H7 (cell line): ENCODE measurements around the gene CLDN16. TPM values are rescaled to one million over a fixed set of nuclear protein-coding genes. Genes with fewer than 3 reads are reported as not detected.
A peak's percentile ranks its signal among the peaks of the same experiment; 100 is the strongest.

Experiments used
- DNase-seq: peaks from one replicate; pipeline ENCODE4 v3.0.0; 2012
- H3K27me3 ChIP-seq: 2 replicates; pipeline ENCODE4 v1.6.0; 2011; ENCODE audit warnings: mild to moderate bottlenecking, low read length; ENCODE audit not compliant: control insufficient read depth, insufficient read depth
- H3K36me3 ChIP-seq: replicated peaks from 2 replicates; pipeline ENCODE4 v1.5.1; 2011; ENCODE audit warnings: low read length; ENCODE audit not compliant: control insufficient read depth, insufficient read depth
- H3K4me3 ChIP-seq: 2 replicates; pipeline ENCODE4 v1.5.1; 2011; ENCODE audit warnings: low read depth, mild to moderate bottlenecking, control low read depth, low read length, moderate library complexity; ENCODE audit not compliant: insufficient read depth
- total RNA-seq: library from RNA; depleted of rRNA; stranded (reverse); fragments of >200 nt; shearing (Covaris generic); gene quantifications from 2 replicates; pipeline ENCODE4 v1.2.3, GENCODE V29; 2014

CLDN16 gene
- total RNA-seq, 1 experiment from 2014 or later: 1.6 TPM

- no peaks in the 10 kb centered on the region for H3K36me3 ChIP-seq
- DNase-seq: no peak
- no peak overlapping the region for H3K4me3 ChIP-seq
- no peaks in the 10 kb centered on the region for H3K27me3 ChIP-seq
These were observed 11.7 kb downstream of the CLDN16 start for GRCh38 chr3:190399677-190400076.

DNA sequence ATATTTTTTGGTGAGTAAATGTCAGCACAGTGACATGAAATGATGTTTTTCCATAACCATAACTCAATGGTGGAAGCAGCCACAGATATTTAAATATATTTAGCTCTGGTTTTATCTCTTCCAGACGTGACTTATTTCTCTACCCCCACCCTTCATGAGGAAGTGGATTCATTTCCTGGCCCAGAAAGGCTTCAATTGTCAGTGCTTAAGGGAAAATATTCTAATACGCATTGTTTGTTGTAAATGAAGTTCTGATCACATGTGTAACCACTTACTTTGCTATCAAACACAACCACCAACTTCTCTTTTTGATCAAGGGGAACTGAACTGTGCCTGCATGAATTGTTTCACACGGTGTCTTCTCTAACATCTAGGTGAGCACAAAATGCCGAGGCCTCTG, 14.0 kb downstream of the CLDN16 start:
- Histone ChIP-seq H3K27me3 (no peaks in the 10 kb centered on the region), H3K4me3 (no peak overlapping the region)
- DNase-seq: no peak

GRCh38 chr3:190404715-190405114, 16.8 kb downstream of the CLDN16 start:
- no peak for DNase-seq
- Histone ChIP-seq H3K36me3 (no peaks in the 10 kb centered on the region), H3K27me3 (no peaks in the 10 kb centered on the region), H3K4me3 (no peak overlapping the region)

More for the DNA sequence above, 14.0 kb downstream of the CLDN16 start:
- H3K36me3 ChIP-seq: no peaks in the 10 kb centered on the region

GRCh38 chr3:190414297-190414696, 26.3 kb downstream of the CLDN16 start:
- no peaks in the 10 kb centered on the region for H3K27me3 ChIP-seq
- no peak overlapping the region for H3K4me3 ChIP-seq
- H3K36me3 ChIP-seq: no peaks in the 10 kb centered on the region
- DNase-seq: no peak

- no peaks in the 10 kb centered on the region for H3K27me3 ChIP-seq
- no peak for DNase-seq
- no peaks in the 10 kb centered on the region for H3K36me3 ChIP-seq
- no peak overlapping the region for H3K4me3 ChIP-seq
These were observed 36.1 kb downstream of the CLDN16 start for GRCh38 chr3:190424108-190424477.

DNA sequence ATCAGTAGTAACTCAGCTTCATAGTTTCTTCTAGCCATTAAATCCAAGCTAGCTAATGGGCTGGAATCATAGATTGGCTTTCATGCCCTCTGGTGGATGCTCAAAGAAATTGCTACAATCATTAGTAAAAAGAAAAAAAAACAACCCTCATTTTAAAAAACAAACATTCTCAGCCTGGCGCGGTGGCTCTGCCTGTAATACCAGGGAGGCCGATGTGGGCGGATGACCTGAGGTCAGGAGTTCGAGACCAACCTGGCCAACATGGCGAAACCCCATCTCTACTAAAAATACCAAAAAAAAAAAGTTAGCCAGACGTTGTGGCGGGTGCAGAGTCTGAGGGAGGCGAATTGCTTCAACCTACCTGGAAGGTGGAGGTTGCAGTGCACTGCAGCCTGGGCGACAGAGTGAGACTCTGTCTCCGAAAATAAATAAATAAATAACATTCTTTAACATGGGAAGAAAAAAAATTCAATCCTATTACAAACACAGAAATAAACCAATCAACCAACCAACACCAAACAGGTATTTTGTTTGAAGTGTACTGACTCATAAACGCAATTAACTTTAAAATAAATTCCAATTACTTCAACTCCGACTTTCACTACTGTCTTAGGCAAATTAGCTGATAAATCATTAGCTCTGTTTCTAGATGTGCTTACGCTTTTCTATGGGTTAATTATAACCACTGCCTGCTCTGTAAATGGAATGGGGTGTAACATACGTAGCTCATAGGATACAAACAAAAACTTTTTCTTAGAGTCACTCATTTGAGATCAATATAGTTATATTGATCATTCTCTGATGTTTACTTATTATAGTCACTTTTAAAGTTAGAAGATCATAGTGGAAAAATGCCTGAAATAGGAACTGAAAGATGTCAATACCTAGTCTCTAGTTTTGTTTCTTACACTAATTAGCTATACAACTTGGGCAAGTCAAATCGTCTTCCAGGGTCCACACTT, 36.8 kb downstream of the CLDN16 start:
- H3K27me3 ChIP-seq: no peaks in the 10 kb centered on the region
- no peak overlapping the region for H3K4me3 ChIP-seq
- H3K36me3 ChIP-seq: no peaks in the 10 kb centered on the region
- peak; percentile 32 for DNase-seq

- DNase-seq: no peak
- Histone ChIP-seq H3K4me3 (no peak overlapping the region), H3K36me3 (no peaks in the 10 kb centered on the region), H3K27me3 (no peaks in the 10 kb centered on the region)
These were observed 37.9 kb downstream of the CLDN16 start for GRCh38 chr3:190425833-190426232.

DNA sequence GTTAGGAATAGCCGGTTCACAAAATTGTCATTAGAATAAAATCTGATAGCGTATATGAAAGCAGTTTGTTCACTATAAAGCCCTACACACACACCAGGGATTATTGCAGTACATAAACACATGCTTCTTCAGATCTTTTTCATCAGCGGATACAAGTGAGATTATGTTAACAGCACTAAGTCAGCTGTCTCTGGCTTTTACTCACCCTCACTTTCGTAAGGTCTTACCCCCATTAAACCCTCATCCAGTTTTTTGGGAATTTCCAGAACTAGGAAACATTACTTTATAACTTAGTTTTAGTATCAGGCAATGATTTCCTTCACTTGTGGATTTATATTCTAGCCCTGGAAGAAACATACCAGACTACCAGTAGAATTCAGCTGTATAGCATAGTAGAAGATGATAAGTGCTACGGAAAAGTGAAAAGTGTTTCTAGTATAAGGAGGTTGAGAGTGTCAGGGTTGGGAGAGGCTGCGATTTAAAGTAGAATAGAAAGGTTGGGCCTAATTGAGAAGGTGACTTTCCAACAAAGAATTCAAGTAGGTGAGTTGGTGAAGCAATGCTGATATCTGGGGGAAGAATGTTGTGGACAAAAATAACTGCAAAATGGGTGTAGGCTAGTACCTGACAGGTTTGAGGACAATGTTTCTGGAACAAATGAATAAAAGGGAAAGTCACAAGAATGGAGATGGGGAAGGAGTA, 39.0 kb downstream of the CLDN16 start:
- H3K27me3 ChIP-seq: no peaks in the 10 kb centered on the region
- H3K4me3 ChIP-seq: no peak overlapping the region
- no peaks in the 10 kb centered on the region for H3K36me3 ChIP-seq
- DNase-seq: no peak

DNA sequence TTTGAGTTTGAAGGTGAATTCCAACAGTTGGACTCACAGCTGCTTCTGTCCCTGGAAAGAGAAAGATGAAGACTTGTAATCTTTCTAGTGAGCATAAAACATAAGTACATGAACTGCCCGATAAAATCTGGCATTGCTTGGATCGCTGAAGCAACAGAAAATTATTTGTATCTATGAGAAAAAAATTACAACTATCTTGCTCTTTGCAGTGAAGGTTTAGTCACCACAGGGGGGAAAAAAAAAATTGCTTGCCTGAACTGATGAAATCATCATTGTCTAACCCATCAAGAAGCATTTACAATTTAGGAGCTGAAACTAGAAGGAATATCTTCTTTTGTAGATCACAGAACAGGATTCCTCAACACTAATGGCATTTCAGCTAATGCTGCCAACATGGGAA, 41.7 kb downstream of the CLDN16 start:
- no peak overlapping the region for H3K4me3 ChIP-seq
- no peak for DNase-seq
- no peaks in the 10 kb centered on the region for H3K27me3 ChIP-seq
- no peaks in the 10 kb centered on the region for H3K36me3 ChIP-seq

GRCh38 chr3:190430906-190431305, 42.9 kb downstream of the CLDN16 start:
- no peak for DNase-seq
- no peaks in the 10 kb centered on the region for H3K36me3 ChIP-seq
- H3K27me3 ChIP-seq: no peaks in the 10 kb centered on the region
- H3K4me3 ChIP-seq: no peak overlapping the region

DNA sequence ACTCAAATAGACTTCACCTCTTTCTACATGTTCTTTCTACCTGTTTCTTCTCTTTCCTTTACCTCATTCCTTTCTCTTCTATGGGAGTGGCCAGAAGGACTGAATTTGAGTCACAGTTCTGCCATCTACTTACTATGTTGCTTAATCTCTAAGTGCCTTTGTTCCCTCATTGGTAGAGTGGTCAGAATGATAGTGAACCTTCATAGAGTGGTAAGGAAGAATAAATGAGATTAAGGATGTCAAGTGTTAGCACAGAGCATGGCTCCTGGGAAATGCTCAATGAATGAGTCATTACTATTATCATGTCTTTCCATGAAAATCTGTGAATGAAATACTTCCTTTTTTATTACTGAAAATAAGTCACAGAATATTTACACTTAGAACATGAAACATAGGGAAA, 44.3 kb downstream of the CLDN16 start:
- H3K4me3 ChIP-seq: no peak overlapping the region
- no peak for DNase-seq
- no peaks in the 10 kb centered on the region for H3K27me3 ChIP-seq
- H3K36me3 ChIP-seq: no peaks in the 10 kb centered on the region

DNA sequence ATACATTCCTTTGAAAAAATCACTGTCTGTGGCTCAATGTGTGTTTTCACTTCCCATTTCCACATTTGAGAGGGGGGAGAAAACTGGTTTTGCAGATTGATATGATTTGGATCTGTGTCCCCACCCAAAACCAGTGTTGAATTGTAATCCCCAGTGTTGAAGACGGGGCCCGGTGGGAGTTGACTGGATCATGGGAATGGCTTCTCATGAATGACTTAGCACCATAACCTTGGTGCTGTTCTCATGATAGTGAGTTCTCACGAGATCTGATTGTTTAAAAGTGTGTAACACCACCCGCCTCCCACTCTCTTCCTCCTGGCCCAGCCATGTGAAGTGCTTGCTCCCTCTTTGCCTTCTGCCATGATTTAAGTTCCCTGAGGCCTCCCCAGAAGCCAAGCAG, 45.7 kb downstream of the CLDN16 start:
- Histone ChIP-seq H3K27me3 (no peaks in the 10 kb centered on the region), H3K36me3 (no peaks in the 10 kb centered on the region)

DNA sequence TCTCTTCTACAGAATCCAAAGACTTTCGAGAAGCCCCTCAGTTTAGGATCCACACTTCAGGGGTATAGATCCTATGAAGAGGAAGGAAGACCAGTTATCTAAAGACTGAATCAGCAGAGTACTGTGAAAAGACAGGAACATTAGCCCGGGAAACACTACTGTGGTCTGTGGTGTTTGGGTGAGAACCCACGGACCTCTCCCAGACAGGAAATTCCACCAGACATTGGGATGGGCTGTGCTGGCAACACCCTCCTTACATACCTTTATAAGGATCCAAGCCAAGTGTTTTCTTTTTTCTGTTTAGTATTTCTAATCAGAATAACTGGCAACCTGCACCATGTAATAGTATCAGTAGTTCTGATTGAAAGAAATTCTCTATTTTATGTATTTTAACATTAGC, 47.7 kb downstream of the CLDN16 start:
- Histone ChIP-seq H3K4me3 (no peak overlapping the region), H3K27me3 (no peaks in the 10 kb centered on the region; the same call in 1 of the 2 replicates), H3K36me3 (no peaks in the 10 kb centered on the region)
- DNase-seq: no peak

More for the DNA sequence above, 45.7 kb downstream of the CLDN16 start:
- DNase-seq: no peak
- no peak overlapping the region for H3K4me3 ChIP-seq

DNA sequence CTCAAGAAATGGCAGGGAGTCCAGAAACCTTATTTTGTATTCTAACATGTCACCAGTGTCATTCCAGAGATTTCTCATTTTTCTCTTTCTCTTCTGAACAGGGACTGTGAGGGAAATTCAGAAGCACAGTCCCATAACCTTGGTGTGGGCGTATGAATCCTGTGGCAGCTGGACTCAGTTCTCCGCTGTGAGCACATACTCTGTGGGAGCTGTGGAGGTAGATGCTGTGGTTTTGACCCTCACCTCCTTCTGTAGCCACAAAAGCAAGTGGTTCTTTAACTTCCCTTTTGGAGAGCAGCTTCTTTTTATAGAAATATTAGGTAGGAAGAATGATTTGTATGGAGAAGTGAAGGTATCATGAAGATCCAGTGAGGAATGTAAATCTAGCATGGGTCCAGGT, 48.4 kb downstream of the CLDN16 start:
- DNase-seq: no peak

DNA sequence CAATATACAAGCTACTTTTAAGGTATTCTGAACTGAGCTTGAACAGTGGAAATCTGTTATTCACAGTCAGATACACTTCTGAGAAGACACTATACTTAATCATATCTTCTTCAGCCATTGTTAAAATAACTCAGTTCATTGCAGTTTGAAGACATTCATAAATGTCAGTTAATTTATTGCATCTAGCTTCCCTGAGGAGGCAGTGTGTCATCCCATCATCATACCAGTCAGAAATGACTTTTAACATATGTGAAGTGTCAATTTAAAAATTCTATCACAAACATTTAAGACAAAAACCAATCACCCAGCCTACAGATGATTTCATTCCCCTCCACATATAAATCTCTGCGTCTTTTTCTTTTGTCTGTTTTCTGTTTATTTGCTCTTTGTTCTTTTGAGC, 54.3 kb downstream of the CLDN16 start:
- DNase-seq: no peak
- no peaks in the 10 kb centered on the region; the same call in 1 of the 2 replicates for H3K27me3 ChIP-seq
- no peak overlapping the region for H3K4me3 ChIP-seq
- H3K36me3 ChIP-seq: no peaks in the 10 kb centered on the region

More for the DNA sequence above, 48.4 kb downstream of the CLDN16 start:
- H3K27me3 ChIP-seq: no peaks in the 10 kb centered on the region; the same call in 1 of the 2 replicates
- H3K36me3 ChIP-seq: no peaks in the 10 kb centered on the region
- no peak overlapping the region for H3K4me3 ChIP-seq
